Left ventricle myocardium superior (tissue), 1 donor: ENCODE data around the gene TRIM44. TPM values are rescaled to one million over a fixed set of nuclear protein-coding genes. Genes with fewer than 3 reads are reported as not detected.
"Not testable (repeated sequence)": the region's sequence is repeated elsewhere in the genome, so short reads cannot be mapped to it uniquely, and the experiment has no call there.

Experiments
- ATAC-seq: fragments of 200-7000 bp; cut with Tn5 transposase; one replicate; pipeline ENCODE4 v1.9.1; 2020; ENCODE audit warnings: mild to moderate bottlenecking, moderate library complexity
- DNase-seq: peaks from one replicate; pipeline ENCODE4 v3.0.0-alpha.2; 2020
- intact Hi-C: fragments of 100-400 bp; cut with micrococcal nuclease; formaldehyde crosslinking; loops from one replicate; pipeline ENCODE4 v1.11.0; 2022
- total RNA-seq: library from RNA; stranded (reverse); fragmentation: NEBNext Ultra II Directional; extraction: Animal tissue kit (Norgen Biotek cat#: 25700); gene quantifications from one replicate; pipeline ENCODE4 v1.2.1, GENCODE V29; 2021
- donor health status: DM: no; HTN: yes; CAD: no; lungs with severe emphysema.

The TRIM44 gene
- total RNA-seq, 1 donor from 2014 or later, result 38.5 TPM

- ATAC-seq, result no peak
- intact Hi-C loops, result no loop called here
- DNase-seq, result no peak
Observed at GRCh38 chr11:35857922-35858321, 195.3 kb downstream of the TRIM44 start.

GRCh38 chr11:35859301-35859700, 196.7 kb downstream of the TRIM44 start:
- ATAC-seq (no peak), DNase-seq (no peak)
- intact Hi-C loops, result no loop called here

- DNase-seq, ATAC-seq, intact Hi-C loops: not testable (repeated sequence)
Observed at GRCh38 chr11:35860194-35860593, 197.6 kb downstream of the TRIM44 start.

- ATAC-seq, result no peak
- no peak for DNase-seq
- intact Hi-C loops, result no loop called here
Observed at GRCh38 chr11:35861191-35861590, 198.6 kb downstream of the TRIM44 start.

GRCh38 chr11:35862666-35863065, 200.1 kb downstream of the TRIM44 start:
- ATAC-seq, result no peak
- no peak for DNase-seq
- intact Hi-C loops, result no loop called here

GRCh38 chr11:35864131-35864530, 201.6 kb downstream of the TRIM44 start:
- no peak for ATAC-seq
- intact Hi-C loops, result no loop called here
- DNase-seq, result no peak

- DNase-seq (no peak), ATAC-seq (no peak)
- intact Hi-C loops, result no loop called here
Observed at GRCh38 chr11:35866601-35867000, 204.0 kb downstream of the TRIM44 start.

Other genes starting within 250 kb of the TRIM44 start
- 2.7 TPM for gene SLC1A2, start 243.2 kb upstream of the TRIM44 start, total RNA-seq
- 12.4 TPM for gene PAMR1, start 137.2 kb upstream of the TRIM44 start, total RNA-seq
- 1.2 TPM for gene FJX1, start 44.3 kb upstream of the TRIM44 start, total RNA-seq